PFSK-1 (cell line): ENCODE data around the gene AAK1.

Source experiments
- FOXP2 ChIP-seq: optimal IDR thresholded peaks from 2 replicates; pipeline ENCODE3; 2011; ENCODE audit warnings: borderline replicate concordance, control low read depth, inconsistent platforms; ENCODE audit not compliant: insufficient read depth; ENCODE audit errors: extremely low read length, extremely low read depth
- POLR2AphosphoS5 ChIP-seq: IDR thresholded peaks from 2 replicates; pipeline ENCODE4 v1.6.1; 2012; ENCODE audit warnings: low read depth, mild to moderate bottlenecking, control low read depth, low read length, moderate library complexity
- SIN3A ChIP-seq: IDR thresholded peaks from 2 replicates; pipeline ENCODE4 v1.6.1; 2012; ENCODE audit warnings: mild to moderate bottlenecking, low read length, moderate library complexity, borderline replicate concordance; ENCODE audit not compliant: insufficient read depth
- TAF1 ChIP-seq: IDR thresholded peaks from 2 replicates; pipeline ENCODE4 v1.6.1; 2012; ENCODE audit warnings: low read length, control low read depth, borderline replicate concordance; ENCODE audit not compliant: insufficient read depth
- TF ChIP-seq, protein P1 (sequence below), 2 experiments: IDR thresholded peaks; 2 replicates each; pipeline versions ENCODE4 v1.6.1 to v1.8.0; 2011 to 2012; ENCODE audit warnings: low read depth in 2 of 2, low read length in 2 of 2, control low read depth in 1 of 2, inconsistent platforms in 1 of 2, mild to moderate bottlenecking in 1 of 2, moderate library complexity in 1 of 2; ENCODE audit not compliant: insufficient read depth in 1 of 2

AAK1 gene

DNA sequence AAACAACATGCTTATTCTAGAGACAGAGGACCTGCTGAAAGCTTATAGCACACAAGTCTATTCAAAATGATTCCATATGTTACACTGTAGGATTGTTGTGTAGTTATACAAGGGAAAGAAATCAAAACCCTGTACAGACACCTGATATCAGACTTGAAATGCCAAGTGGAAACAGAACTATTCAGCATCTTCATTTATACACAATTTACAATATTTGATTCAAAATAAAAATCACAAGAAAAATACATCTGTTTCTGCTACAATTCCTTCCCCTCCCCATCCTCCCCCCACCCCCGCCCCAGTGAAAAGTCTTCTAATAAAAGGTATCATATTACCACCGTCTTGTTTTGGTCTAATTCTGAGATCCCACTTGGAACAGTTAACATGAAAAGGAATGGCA is 168.9 kb downstream of the AAK1 start:
- no peak for TF ChIP-seq FOXP2
- TF ChIP-seq SIN3A = no peak
- no peak for TF ChIP-seq POLR2AphosphoS5
- no peak for TF ChIP-seq TAF1
- TF ChIP-seq, protein P1, sequence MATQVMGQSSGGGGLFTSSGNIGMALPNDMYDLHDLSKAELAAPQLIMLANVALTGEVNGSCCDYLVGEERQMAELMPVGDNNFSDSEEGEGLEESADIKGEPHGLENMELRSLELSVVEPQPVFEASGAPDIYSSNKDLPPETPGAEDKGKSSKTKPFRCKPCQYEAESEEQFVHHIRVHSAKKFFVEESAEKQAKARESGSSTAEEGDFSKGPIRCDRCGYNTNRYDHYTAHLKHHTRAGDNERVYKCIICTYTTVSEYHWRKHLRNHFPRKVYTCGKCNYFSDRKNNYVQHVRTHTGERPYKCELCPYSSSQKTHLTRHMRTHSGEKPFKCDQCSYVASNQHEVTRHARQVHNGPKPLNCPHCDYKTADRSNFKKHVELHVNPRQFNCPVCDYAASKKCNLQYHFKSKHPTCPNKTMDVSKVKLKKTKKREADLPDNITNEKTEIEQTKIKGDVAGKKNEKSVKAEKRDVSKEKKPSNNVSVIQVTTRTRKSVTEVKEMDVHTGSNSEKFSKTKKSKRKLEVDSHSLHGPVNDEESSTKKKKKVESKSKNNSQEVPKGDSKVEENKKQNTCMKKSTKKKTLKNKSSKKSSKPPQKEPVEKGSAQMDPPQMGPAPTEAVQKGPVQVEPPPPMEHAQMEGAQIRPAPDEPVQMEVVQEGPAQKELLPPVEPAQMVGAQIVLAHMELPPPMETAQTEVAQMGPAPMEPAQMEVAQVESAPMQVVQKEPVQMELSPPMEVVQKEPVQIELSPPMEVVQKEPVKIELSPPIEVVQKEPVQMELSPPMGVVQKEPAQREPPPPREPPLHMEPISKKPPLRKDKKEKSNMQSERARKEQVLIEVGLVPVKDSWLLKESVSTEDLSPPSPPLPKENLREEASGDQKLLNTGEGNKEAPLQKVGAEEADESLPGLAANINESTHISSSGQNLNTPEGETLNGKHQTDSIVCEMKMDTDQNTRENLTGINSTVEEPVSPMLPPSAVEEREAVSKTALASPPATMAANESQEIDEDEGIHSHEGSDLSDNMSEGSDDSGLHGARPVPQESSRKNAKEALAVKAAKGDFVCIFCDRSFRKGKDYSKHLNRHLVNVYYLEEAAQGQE (IDR thresholded peaks at IDR 0.05; ENCODE audit: insufficient read depth in 1 of 2, low read depth in 2 of 2, low read length in 2 of 2) = no peak

DNA sequence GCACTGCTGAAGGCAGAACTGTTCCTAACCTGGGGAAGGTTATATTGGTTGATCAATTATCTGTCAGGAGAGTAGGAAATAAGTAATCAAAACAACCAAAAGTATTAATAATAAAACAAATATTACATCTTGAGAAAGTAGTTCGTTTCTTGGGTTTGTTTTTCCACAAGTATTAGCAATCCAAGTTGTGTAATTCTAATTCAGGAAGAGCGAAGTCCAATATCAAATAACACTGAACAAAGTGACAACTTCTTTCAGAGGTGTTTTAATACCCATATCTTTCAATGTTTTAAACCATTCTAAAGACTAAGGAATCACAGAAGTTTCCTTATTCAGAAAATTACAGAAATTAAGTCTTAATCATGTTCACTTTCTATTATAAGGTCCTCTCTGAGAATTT is 171.7 kb downstream of the AAK1 start:
- TF ChIP-seq TAF1 = no peak
- no peak for TF ChIP-seq POLR2AphosphoS5
- TF ChIP-seq, protein P1 (IDR thresholded peaks at IDR 0.05; ENCODE audit: insufficient read depth in 1 of 2, low read depth in 2 of 2, low read length in 2 of 2) = no peak

DNA sequence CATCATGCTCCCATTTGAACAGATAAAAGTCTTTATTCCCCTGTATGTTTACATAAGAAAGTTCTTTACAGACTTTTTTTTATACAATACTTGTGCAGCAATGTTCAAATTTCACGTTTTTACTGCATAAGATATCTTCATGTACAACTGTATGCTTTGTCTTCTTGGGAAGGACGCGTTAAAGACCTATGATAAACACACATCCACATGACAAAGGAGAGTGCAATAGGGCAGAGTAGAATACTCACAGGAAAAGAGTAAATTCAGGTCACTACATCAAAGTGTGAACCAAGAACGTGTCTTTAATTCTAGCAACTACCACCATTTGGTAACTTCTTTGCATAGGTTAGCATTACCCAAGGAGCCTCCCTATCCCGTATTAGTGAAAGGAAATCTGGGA is 172.6 kb downstream of the AAK1 start:
- TF ChIP-seq SIN3A (no peak), POLR2AphosphoS5 (no peak), FOXP2 (no peak), TAF1 (no peak)
- TF ChIP-seq, protein P1 (IDR thresholded peaks at IDR 0.05; ENCODE audit: insufficient read depth in 1 of 2, low read depth in 2 of 2, low read length in 2 of 2) = no peak

DNA sequence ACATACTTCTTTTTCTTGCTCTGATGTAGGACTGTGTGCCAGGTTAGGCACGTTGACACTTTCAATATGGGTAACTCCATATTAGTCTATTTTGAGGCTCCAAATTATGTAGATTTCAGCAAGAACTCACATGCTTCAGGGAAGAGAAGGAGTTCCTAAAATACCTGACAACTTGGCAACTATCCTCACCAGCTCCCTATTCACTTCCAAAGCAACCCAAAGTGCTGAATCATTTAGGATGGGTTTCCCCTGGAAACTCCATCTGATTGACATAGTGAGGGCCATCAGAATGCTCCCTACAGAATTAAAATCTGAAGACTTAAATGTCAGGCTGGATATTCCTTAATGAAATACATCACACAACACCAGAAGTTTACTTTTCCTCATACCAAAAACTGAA is 173.8 kb downstream of the AAK1 start:
- TF ChIP-seq SIN3A (no peak), TAF1 (no peak), POLR2AphosphoS5 (no peak), FOXP2 (no peak)
- TF ChIP-seq, protein P1 (IDR thresholded peaks at IDR 0.05; ENCODE audit: insufficient read depth in 1 of 2, low read depth in 2 of 2, low read length in 2 of 2) = no peak

DNA sequence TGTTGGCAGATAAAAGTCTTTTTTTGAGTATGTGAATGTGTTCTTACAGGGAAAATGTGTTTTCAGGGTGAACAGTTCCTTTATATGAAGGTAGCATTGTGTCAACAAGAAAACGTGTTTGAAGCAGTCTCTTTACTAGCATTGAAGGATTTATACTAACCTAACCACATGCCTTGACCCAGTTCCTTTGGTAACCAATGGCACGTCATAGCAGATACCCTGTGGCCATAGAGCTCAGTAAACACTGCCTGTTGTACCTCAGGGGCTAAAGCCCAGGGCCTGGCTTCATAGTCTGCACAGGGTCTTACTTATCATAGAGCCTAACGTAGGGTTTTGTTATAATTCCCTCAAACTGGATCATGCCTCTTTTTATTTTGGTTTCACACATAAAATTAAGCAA is 174.2 kb downstream of the AAK1 start:
- no peak for TF ChIP-seq POLR2AphosphoS5
- TF ChIP-seq, protein P1 (IDR thresholded peaks at IDR 0.05; ENCODE audit: insufficient read depth in 1 of 2, low read depth in 2 of 2, low read length in 2 of 2) = no peak
- no peak for TF ChIP-seq SIN3A
